A673 (cell line): ENCODE results near the gene TLR8.

Experiments
- EZH2 ChIP-seq: fragments of 200-600 bp; sonication (generic); IDR thresholded peaks from 2 replicates; pipeline ENCODE4 v1.6.1; 2017; ENCODE audit warnings: borderline replicate concordance, low read depth, mild to moderate bottlenecking, mixed read lengths, antibody characterized with exemption, low read length; ENCODE audit not compliant: poor library complexity, severe bottlenecking
- TF ChIP-seq, protein P1 (sequence below): fragments of 300-800, 200-600 bp; sonication (generic); conservative IDR thresholded peaks from 2 replicates; pipeline ENCODE4 v1.5.1; 2017; ENCODE audit warnings: low read depth, mild to moderate bottlenecking, antibody characterized with exemption, low read length, moderate library complexity, mixed read lengths

DNA sequence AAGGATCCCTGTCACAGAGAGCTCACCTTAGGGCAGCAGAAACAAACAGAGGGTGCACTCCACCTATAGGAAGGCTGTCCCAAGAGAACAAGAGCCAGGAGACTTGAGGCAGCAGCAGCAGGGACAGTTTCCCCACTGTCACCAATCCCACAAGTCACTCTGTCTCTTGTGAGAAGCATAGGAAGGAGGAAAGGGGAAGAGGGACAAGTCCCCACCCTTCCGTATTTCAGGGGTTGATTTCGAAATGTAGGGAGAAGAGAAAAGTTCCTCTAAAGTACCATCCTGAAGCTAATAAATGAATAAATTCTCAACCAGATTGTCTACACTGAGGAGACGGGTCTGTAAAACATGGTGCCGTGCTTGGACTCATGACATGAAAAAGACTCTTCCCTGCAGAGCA is 9.5 kb upstream of the TLR8 start:
- TF ChIP-seq, protein P1, sequence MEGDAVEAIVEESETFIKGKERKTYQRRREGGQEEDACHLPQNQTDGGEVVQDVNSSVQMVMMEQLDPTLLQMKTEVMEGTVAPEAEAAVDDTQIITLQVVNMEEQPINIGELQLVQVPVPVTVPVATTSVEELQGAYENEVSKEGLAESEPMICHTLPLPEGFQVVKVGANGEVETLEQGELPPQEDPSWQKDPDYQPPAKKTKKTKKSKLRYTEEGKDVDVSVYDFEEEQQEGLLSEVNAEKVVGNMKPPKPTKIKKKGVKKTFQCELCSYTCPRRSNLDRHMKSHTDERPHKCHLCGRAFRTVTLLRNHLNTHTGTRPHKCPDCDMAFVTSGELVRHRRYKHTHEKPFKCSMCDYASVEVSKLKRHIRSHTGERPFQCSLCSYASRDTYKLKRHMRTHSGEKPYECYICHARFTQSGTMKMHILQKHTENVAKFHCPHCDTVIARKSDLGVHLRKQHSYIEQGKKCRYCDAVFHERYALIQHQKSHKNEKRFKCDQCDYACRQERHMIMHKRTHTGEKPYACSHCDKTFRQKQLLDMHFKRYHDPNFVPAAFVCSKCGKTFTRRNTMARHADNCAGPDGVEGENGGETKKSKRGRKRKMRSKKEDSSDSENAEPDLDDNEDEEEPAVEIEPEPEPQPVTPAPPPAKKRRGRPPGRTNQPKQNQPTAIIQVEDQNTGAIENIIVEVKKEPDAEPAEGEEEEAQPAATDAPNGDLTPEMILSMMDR: no peak
- TF ChIP-seq EZH2: no peak
